ENCODE results near the gene MAGI2. TPM values are rescaled to one million over a fixed set of nuclear protein-coding genes. Genes with fewer than 3 reads are reported as not detected.

Gene MAGI2
- total RNA-seq, 2 donors from 2014 or later: 3.9 to 10.5 TPM

- Histone ChIP-seq H3K9me3 (no peaks in the 10 kb centered on the region), H3K27ac (no peak overlapping the region), H3K27me3 (no peaks in the 10 kb centered on the region), H3K36me3 (replicated peaks in 1 of 2; ENCODE audit: insufficient read depth in 1 of 2, low read depth in 2 of 2) (no peaks in the 10 kb centered on the region), H3K4me1 (no peaks in the 10 kb centered on the region), H3K4me3 (no peak overlapping the region)
- DNase-seq (no peak), ATAC-seq (no peak)
- 86 to 89% methylated on average over 8 of the region's 8 CpGs for WGBS, 2 donors
- intact Hi-C loops (cut with DNase I): no loop called here
- no peak for TF ChIP-seq CTCF (IDR thresholded peaks at IDR 0.05)
- TF ChIP-seq POLR2A (IDR thresholded peaks at IDR 0.05): no peak
Measured at GRCh38 chr7:78333530-78334425, 1119.7 kb downstream of the MAGI2 start.

GRCh38 chr7:78329001-78329655, 1124.3 kb downstream of the MAGI2 start:
- no peak for TF ChIP-seq POLR2A (IDR thresholded peaks at IDR 0.05)
- no peak for TF ChIP-seq CTCF (IDR thresholded peaks at IDR 0.05)
- 0 to 46% methylated on average over 1 of the region's 1 CpG for WGBS, 2 donors
- Histone ChIP-seq H3K36me3 (replicated peaks in 1 of 2; ENCODE audit: insufficient read depth in 1 of 2, low read depth in 2 of 2) (no peaks in the 10 kb centered on the region), H3K27me3 (no peaks in the 10 kb centered on the region), H3K4me1 (no peaks in the 10 kb centered on the region), H3K9me3 (no peaks in the 10 kb centered on the region), H3K27ac (no peak overlapping the region), H3K4me3 (no peak overlapping the region)
- no peak for DNase-seq
- ATAC-seq: no peak
- intact Hi-C loops (cut with DNase I): no loop called here

GRCh38 chr7:78327718-78328117, 1125.7 kb downstream of the MAGI2 start:
- no peak for DNase-seq
- Histone ChIP-seq H3K9me3 (no peaks in the 10 kb centered on the region), H3K27ac (no peak overlapping the region), H3K4me1 (no peaks in the 10 kb centered on the region), H3K27me3 (no peaks in the 10 kb centered on the region), H3K36me3 (replicated peaks in 1 of 2; ENCODE audit: insufficient read depth in 1 of 2, low read depth in 2 of 2) (no peaks in the 10 kb centered on the region), H3K4me3 (no peak overlapping the region)
- TF ChIP-seq CTCF (IDR thresholded peaks at IDR 0.05) (no peak), POLR2A (IDR thresholded peaks at IDR 0.05) (no peak)
- 90 to 97% methylated on average over 1 of the region's 1 CpG for WGBS, 2 donors
- no peak for ATAC-seq
- intact Hi-C loops (cut with DNase I): no loop called here

- DNase-seq (peak in 1 of 4 donors; percentile 6), ATAC-seq (no peak)
- H3K9me3 ChIP-seq: no peaks in the 10 kb centered on the region
- no peaks in the 10 kb centered on the region for H3K27me3 ChIP-seq
- intact Hi-C loops (cut with DNase I): no loop called here
- no peak overlapping the region for H3K4me3 ChIP-seq
- TF ChIP-seq CTCF (IDR thresholded peaks at IDR 0.05) (no peak), POLR2A (IDR thresholded peaks at IDR 0.05) (no peak)
- WGBS, 2 donors: 42 to 60% methylated on average over 1 of the region's 1 CpG
- H3K4me1 ChIP-seq: no peaks in the 10 kb centered on the region
- H3K36me3 ChIP-seq (replicated peaks in 1 of 2; ENCODE audit: insufficient read depth in 1 of 2, low read depth in 2 of 2): no peaks in the 10 kb centered on the region
- H3K27ac ChIP-seq: no peak overlapping the region
Measured at GRCh38 chr7:78326876-78327275, 1126.6 kb downstream of the MAGI2 start.

Measured in body of pancreas (tissue), 4 donors.